Lung (tissue), 16 donors: Measurements from ENCODE around the gene PIP5K1C. TPM values are rescaled to one million over a fixed set of nuclear protein-coding genes. Genes with fewer than 3 reads are reported as not detected.

Source experiments
- ATAC-seq: fragments of 200-7000 bp; cut with Tn5 transposase; one replicate; pipeline ENCODE4 v1.9.1; 2020; ENCODE audit warnings: moderate number of reproducible peaks; ENCODE audit not compliant: insufficient read depth, low FRiP score
- DNase-seq, 3 donors: peaks; one replicate each; pipeline ENCODE4 v3.0.0-alpha.2; 2013 to 2017
- H3K27ac ChIP-seq, 2 donors: one replicate each; pipeline ENCODE4 v1.5.1; 2013; ENCODE audit warnings: mild to moderate bottlenecking in 2 of 2, moderate library complexity in 2 of 2, control low read depth in 1 of 2, inconsistent platforms in 1 of 2, low read depth in 1 of 2, low read length in 1 of 2
- H3K27me3 ChIP-seq, 3 donors: one replicate each; pipeline ENCODE4 v1.5.1; 2013; ENCODE audit warnings: low read length in 2 of 3; ENCODE audit not compliant: control insufficient read depth in 3 of 3, insufficient read depth in 3 of 3
- H3K36me3 ChIP-seq, 4 donors: one replicate each; pipeline ENCODE4 v1.5.1; 2013; ENCODE audit warnings: low read length in 4 of 4, mild to moderate bottlenecking in 1 of 4, moderate library complexity in 1 of 4; ENCODE audit not compliant: control insufficient read depth in 4 of 4, insufficient read depth in 4 of 4
- H3K4me1 ChIP-seq, 5 donors: one replicate each; pipeline ENCODE4 v1.5.1; 2013; ENCODE audit warnings: low read length in 5 of 5, mild to moderate bottlenecking in 2 of 5, moderate library complexity in 1 of 5; ENCODE audit not compliant: control insufficient read depth in 5 of 5, insufficient read depth in 5 of 5
- H3K4me3 ChIP-seq: one replicate; pipeline ENCODE4 v1.5.1; 2013; ENCODE audit warnings: mild to moderate bottlenecking, control low read depth, moderate library complexity
- H3K9ac ChIP-seq, 2 donors: one replicate each; pipeline ENCODE4 v1.5.1; 2013; ENCODE audit warnings: low read length in 2 of 2, control low read depth in 1 of 2; ENCODE audit not compliant: insufficient read depth in 1 of 2
- H3K9me3 ChIP-seq, 4 donors: one replicate each; pipeline ENCODE4 v1.5.1; 2013; ENCODE audit warnings: low read length in 3 of 4, mild to moderate bottlenecking in 1 of 4, moderate library complexity in 1 of 4; ENCODE audit not compliant: control insufficient read depth in 4 of 4, insufficient read depth in 3 of 4
- CTCF ChIP-seq: IDR thresholded peaks from 2 replicates; pipeline ENCODE4 v1.5.1; 2012; ENCODE audit warnings: mild to moderate bottlenecking; ENCODE audit errors: control extremely low read depth, extremely low read depth
- WGBS, 2 donors: extraction: QIAGEN DNeasy Blood & Tissue Kit; methylation state at CpG; one replicate each; pipeline ENCODE4 v1.1.7; 2013; 5-methylcytosine and 5-hydroxymethylcytosine counted together
- long read RNA-seq, 5 donors: transcript quantifications; one replicate each; lab custom pipeline, GENCODE V29; 2026
- polyA plus RNA-seq, 2 donors: library from polyadenylated mRNA; stranded (reverse); fragments of 200-250 nt; gene quantifications; one replicate each; pipeline ENCODE4 v1.2.1, GENCODE V29; 2013
- total RNA-seq, 2 donors: library from RNA; depleted of rRNA in 1 of 2; stranded (reverse); fragments of >200 nt in 1 of 2; gene quantifications; one replicate each; pipeline ENCODE4 v1.2.1, GENCODE V29; 2014 to 2021
- donor health status: control.
- donor health status: control.
- donor health status: Bipolar disorder and iron deficiency.
- donor health status: healthy.
- donor health status: DM: yes; HTN: yes; CAD: no.

Gene PIP5K1C, protein sequence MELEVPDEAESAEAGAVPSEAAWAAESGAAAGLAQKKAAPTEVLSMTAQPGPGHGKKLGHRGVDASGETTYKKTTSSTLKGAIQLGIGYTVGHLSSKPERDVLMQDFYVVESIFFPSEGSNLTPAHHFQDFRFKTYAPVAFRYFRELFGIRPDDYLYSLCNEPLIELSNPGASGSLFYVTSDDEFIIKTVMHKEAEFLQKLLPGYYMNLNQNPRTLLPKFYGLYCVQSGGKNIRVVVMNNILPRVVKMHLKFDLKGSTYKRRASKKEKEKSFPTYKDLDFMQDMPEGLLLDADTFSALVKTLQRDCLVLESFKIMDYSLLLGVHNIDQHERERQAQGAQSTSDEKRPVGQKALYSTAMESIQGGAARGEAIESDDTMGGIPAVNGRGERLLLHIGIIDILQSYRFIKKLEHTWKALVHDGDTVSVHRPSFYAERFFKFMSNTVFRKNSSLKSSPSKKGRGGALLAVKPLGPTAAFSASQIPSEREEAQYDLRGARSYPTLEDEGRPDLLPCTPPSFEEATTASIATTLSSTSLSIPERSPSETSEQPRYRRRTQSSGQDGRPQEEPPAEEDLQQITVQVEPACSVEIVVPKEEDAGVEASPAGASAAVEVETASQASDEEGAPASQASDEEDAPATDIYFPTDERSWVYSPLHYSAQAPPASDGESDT
- total RNA-seq (10 to 100 TPM; 22.4 to 39.4 TPM), polyA plus RNA-seq (10 to 100 TPM; 16.3 to 18.6 TPM)
- long read RNA-seq, donor 1, full-length matches to known transcripts = 5 of 5 reads
- long read RNA-seq, donor 1, partial matches to known transcripts = 0 of 5 reads
- long read RNA-seq, donor 1, other reads (novel, unspliced or antisense) = 0 of 5 reads
- long read RNA-seq, donor 2, partial matches to known transcripts = 5 of 5 reads
- long read RNA-seq, donor 2, other reads (novel, unspliced or antisense) = 0 of 5 reads
- long read RNA-seq, donor 3, partial matches to known transcripts = 9 of 11 reads
- long read RNA-seq, donor 3, other reads (novel, unspliced or antisense) = 0 of 11 reads
- long read RNA-seq, donor 4, partial matches to known transcripts = 0 of 3 reads
- long read RNA-seq, donor 4, other reads (novel, unspliced or antisense) = 0 of 3 reads
- long read RNA-seq, donor 5, full-length matches to known transcripts = 4 of 13 reads
- long read RNA-seq, donor 5, partial matches to known transcripts = 9 of 13 reads
- long read RNA-seq, donor 5, other reads (novel, unspliced or antisense) = 0 of 13 reads

DNA sequence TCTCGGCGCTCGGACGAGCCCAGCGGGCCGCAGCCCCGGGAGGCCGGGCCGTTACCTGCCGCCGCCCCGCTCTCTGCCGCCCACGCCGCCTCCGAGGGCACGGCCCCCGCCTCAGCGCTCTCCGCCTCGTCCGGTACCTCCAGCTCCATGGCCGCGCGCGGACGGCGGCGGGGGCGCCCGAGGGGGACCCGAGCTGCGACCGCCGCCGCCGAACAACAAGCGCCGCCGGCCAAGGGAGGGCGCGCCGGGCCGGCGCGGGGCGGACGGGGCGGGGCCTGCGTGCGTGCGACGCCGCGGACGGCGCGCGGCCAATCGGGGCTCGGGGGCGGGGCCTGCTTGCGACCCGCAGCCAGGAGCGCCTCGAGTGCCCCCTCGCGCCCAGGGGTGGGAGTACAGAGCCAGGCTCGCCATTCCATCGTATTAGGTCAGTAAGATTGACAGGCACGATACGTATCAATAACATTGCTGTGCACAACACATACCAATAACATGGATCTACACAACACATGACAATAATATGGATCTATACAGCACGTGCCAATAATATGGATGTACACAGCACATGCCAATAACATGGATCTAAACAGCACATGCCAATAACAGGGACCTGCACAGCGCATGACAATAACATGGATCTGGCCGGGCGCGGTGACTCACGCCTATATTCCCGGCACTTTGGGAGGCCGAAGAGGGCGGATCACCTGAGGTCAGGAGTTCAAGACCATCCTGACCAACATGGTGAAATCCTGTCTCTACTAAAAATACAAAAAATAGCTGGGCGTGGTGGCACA lies at the start of gene PIP5K1C:
Gene PIP5K1C, minus strand, starts transcription at position 227 of the 791 bp plus-strand sequence. Its CDS starts 78 bp downstream, at position 149.
- 3 to 5% methylated on average over 54 to 82 of the region's 82 CpGs for WGBS, 2 donors
- H3K9ac ChIP-seq = peak within 1 kb of the TSS in 1 of 2 donors; percentile 74
- H3K4me1 ChIP-seq = peaks cover 0 to 8% (median 0%) of the 10 kb centered on the region in 5 donors
- peak within 1 kb of the TSS; percentile 78 to 82 for H3K27ac ChIP-seq
- peak; percentile 81 for TF ChIP-seq CTCF
- no peaks in the 10 kb centered on the region for H3K9me3 ChIP-seq
- H3K27me3 ChIP-seq = no peaks in the 10 kb centered on the region
- ATAC-seq (peak; percentile 100), DNase-seq (peak; percentile 84 to 92 (median 90))
- H3K36me3 ChIP-seq = peaks cover 0 to 3% (median 0%) of the 10 kb centered on the region in 4 donors
- H3K4me3 ChIP-seq = peak within 1 kb of the TSS; percentile 72

DNA sequence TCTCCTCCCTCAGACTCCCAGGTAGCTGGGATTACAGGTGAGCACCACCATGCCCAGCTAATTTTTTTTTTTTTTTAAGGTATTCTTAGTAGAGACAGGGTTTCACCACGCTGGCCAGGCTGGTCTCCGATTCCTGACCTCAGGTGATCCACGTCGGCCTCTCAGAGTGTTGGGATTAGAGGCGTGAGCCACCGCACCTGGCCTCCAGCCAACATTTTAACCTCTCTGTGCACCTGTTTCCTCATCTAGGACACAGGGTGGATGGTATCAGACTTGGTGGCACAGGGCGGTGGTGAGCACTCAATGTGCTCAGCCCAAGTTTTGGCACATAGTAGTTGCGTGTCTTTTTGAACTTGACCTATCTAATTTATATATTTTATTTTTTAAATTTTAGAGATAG lies 48.7 kb upstream of the PIP5K1C start:
- TF ChIP-seq CTCF = no peak
- no peaks in the 10 kb centered on the region for H3K4me1 ChIP-seq
- H3K36me3 ChIP-seq = peaks cover 3 to 31% (median 10%) of the 10 kb centered on the region in 4 donors
- no peak overlapping the region for H3K27ac ChIP-seq
- WGBS, 2 donors = 77 to 86% methylated on average over 8 of the region's 8 CpGs
- no peak for ATAC-seq
- no peak overlapping the region for H3K4me3 ChIP-seq
- H3K27me3 ChIP-seq = no peaks in the 10 kb centered on the region
- H3K9me3 ChIP-seq = peaks cover 0 to 4% (median 0%) of the 10 kb centered on the region in 4 donors
- H3K9ac ChIP-seq = no peak overlapping the region
- no peak for DNase-seq

- no peak for TF ChIP-seq CTCF
- Histone ChIP-seq H3K36me3 (peaks cover 3 to 16% (median 10%) of the 10 kb centered on the region in 4 donors), H3K27ac (no peak overlapping the region), H3K27me3 (no peaks in the 10 kb centered on the region), H3K9ac (no peak overlapping the region), H3K4me1 (no peaks in the 10 kb centered on the region), H3K4me3 (no peak overlapping the region), H3K9me3 (peaks cover 0 to 4% (median 0%) of the 10 kb centered on the region in 4 donors)
- 80 to 82% methylated on average over 31 of the region's 31 CpGs for WGBS, 2 donors
- ATAC-seq (no peak), DNase-seq (no peak)
Measured at GRCh38 chr19:3746371-3747056, 46.2 kb upstream of the PIP5K1C start.
